HL-60 (cell line): Measurements from ENCODE around the gene IBTK.
A peak's percentile ranks its signal among the peaks of the same experiment; 100 is the strongest.

Experiments
- DNase-seq, 2 experiments: peaks; one replicate each; pipeline ENCODE4 v3.0.0-alpha.2; 2010 to 2020; ENCODE audit warnings: low read depth in 1 of 2, low spot score in 1 of 2
- H3K27ac ChIP-seq: fragments of 250-450 bp; sonication (Bioruptor Pico); replicated peaks from 2 replicates; pipeline ENCODE4 v1.5.1; 2020; ENCODE audit warnings: mild to moderate bottlenecking, moderate library complexity
- H3K27me3 ChIP-seq: fragments of 250-450 bp; sonication (Bioruptor Pico); 2 replicates; pipeline ENCODE4 v1.5.1; 2021; ENCODE audit warnings: mild to moderate bottlenecking, moderate library complexity; ENCODE audit not compliant: insufficient read depth, poor library complexity, severe bottlenecking
- H3K4me3 ChIP-seq: replicated peaks from 2 replicates; pipeline ENCODE4 v1.5.1; 2011; ENCODE audit warnings: mild to moderate bottlenecking, control low read depth, low read length; ENCODE audit not compliant: insufficient read depth
- CTCF ChIP-seq: IDR thresholded peaks from one replicate; pipeline ENCODE4 v1.5.1; 2011; ENCODE audit warnings: low read length, control low read depth, inconsistent platforms; ENCODE audit not compliant: insufficient read depth
- GABPA ChIP-seq: IDR thresholded peaks from 2 replicates; pipeline ENCODE4 v1.6.1; 2012; ENCODE audit warnings: low read depth
- POLR2AphosphoS5 ChIP-seq: IDR thresholded peaks from 2 replicates; pipeline ENCODE4 v1.6.1; 2012; ENCODE audit warnings: low read depth
- REST ChIP-seq: IDR thresholded peaks from 2 replicates; pipeline ENCODE4 v1.6.1; 2012; ENCODE audit warnings: low read depth; ENCODE audit not compliant: insufficient replicate concordance
- SPI1 ChIP-seq: IDR thresholded peaks from 2 replicates; pipeline ENCODE4 v1.6.1; 2012; ENCODE audit warnings: low read depth, mild to moderate bottlenecking, borderline replicate concordance

The IBTK gene

GRCh38 chr6:82275686-82276085, 28.1 kb upstream of the IBTK start:
- H3K27me3 ChIP-seq = no peaks in the 10 kb centered on the region
- H3K27ac ChIP-seq = no peak overlapping the region
- no peak for DNase-seq
- H3K4me3 ChIP-seq = no peak overlapping the region
- TF ChIP-seq POLR2AphosphoS5 (no peak), CTCF (no peak), REST (no peak), SPI1 (no peak), GABPA (no peak)

- no peak for DNase-seq
- no peak overlapping the region for H3K27ac ChIP-seq
- no peak for TF ChIP-seq SPI1
- TF ChIP-seq POLR2AphosphoS5 = no peak
- no peak for TF ChIP-seq GABPA
- no peak for TF ChIP-seq CTCF
- TF ChIP-seq REST = no peak
- H3K4me3 ChIP-seq = no peak overlapping the region
- H3K27me3 ChIP-seq = no peaks in the 10 kb centered on the region
Measured at GRCh38 chr6:82273295-82273694, 25.8 kb upstream of the IBTK start.

- no peak for DNase-seq
- H3K27ac ChIP-seq = no peak overlapping the region
- TF ChIP-seq GABPA = no peak
- TF ChIP-seq CTCF = peak; percentile 20
- H3K4me3 ChIP-seq = no peak overlapping the region
- H3K27me3 ChIP-seq = no peaks in the 10 kb centered on the region
Measured at GRCh38 chr6:82270881-82271635, 23.5 kb upstream of the IBTK start.

GRCh38 chr6:82268301-82268846, 20.8 kb upstream of the IBTK start:
- no peak for DNase-seq
- TF ChIP-seq GABPA (no peak), REST (no peak), SPI1 (no peak), CTCF (no peak), POLR2AphosphoS5 (no peak)
- no peak overlapping the region for H3K27ac ChIP-seq

More at GRCh38 chr6:82268301-82268846, 20.8 kb upstream of the IBTK start:
- no peak overlapping the region for H3K4me3 ChIP-seq
- H3K27me3 ChIP-seq = no peaks in the 10 kb centered on the region
